ENCODE data around the gene PSMD5.

PSMD5 gene

GRCh38 chr9:120879446-120879845, 36.7 kb upstream of the PSMD5 start:
- Histone ChIP-seq H3K4ac (ENCODE audit: low read depth in 1 of 2, low read length in 2 of 2) (no peak overlapping the region), H3K9ac (ENCODE audit: low read length) (no peak overlapping the region), H3K27ac (ENCODE audit: low read length, poor library complexity, severe bottlenecking) (no peak overlapping the region), H3K36me3 (ENCODE audit: control insufficient read depth in 1 of 2, insufficient read depth in 2 of 2, low read depth in 1 of 2, low read length in 2 of 2) (no peaks in the 10 kb centered on the region), H3K23ac (ENCODE audit: low read length in 2 of 2) (no peak overlapping the region), H4K91ac (ENCODE audit: low read length) (no peak overlapping the region), H4K8ac (ENCODE audit: low read length) (no peak overlapping the region), H2AK5ac (ENCODE audit: low read length, severe bottlenecking) (no peak overlapping the region), H2BK5ac (ENCODE audit: low read depth, low read length, poor library complexity, severe bottlenecking) (no peak overlapping the region), H3K4me1 (ENCODE audit: control insufficient read depth, insufficient read depth, low read depth, low read length) (peaks cover 22% of the 10 kb centered on the region), H3K14ac (ENCODE audit: low read length in 2 of 2) (no peak overlapping the region), H2BK120ac (ENCODE audit: low read depth, low read length) (no peak overlapping the region), H3K18ac (ENCODE audit: low read depth in 1 of 2, low read length in 2 of 2) (no peak overlapping the region), H3K4me2 (ENCODE audit: low read length, poor library complexity, severe bottlenecking) (no peak overlapping the region), H2BK12ac (ENCODE audit: low read length in 2 of 2) (no peak overlapping the region), H2AFZ (ENCODE audit: low read depth, low read length) (no peak overlapping the region), H3K27me3 (ENCODE audit: control insufficient read depth in 1 of 2, insufficient read depth in 1 of 2, low read length in 2 of 2) (peaks cover 5 to 40% of the 10 kb centered on the region in 2 experiments), H3K9me3 (ENCODE audit: control insufficient read depth, low read length) (no peaks in the 10 kb centered on the region), H3K79me1 (replicated peaks; ENCODE audit: low read length, poor library complexity, severe bottlenecking) (no peaks in the 10 kb centered on the region), H3K4me3 (ENCODE audit: insufficient read depth in 1 of 2, low read depth in 1 of 2, low read length in 2 of 2) (no peak overlapping the region), H2BK15ac (ENCODE audit: low read depth, poor library complexity, severe bottlenecking) (no peak overlapping the region)
- no peak for DNase-seq
- 83% methylated on average over 6 of the region's 6 CpGs for WGBS

GRCh38 chr9:120878188-120879130, 35.7 kb upstream of the PSMD5 start:
- Histone ChIP-seq H3K23ac (ENCODE audit: low read length in 2 of 2) (no peak overlapping the region), H4K91ac (ENCODE audit: low read length) (no peak overlapping the region), H3K4me3 (ENCODE audit: insufficient read depth in 1 of 2, low read depth in 1 of 2, low read length in 2 of 2) (peak overlapping the region; percentile 0 to 80), H3K27me3 (ENCODE audit: control insufficient read depth in 1 of 2, insufficient read depth in 1 of 2, low read length in 2 of 2) (peaks cover 5 to 40% of the 10 kb centered on the region in 2 experiments), H3K27ac (ENCODE audit: low read length, poor library complexity, severe bottlenecking) (no peak overlapping the region), H3K18ac (ENCODE audit: low read depth in 1 of 2, low read length in 2 of 2) (peak overlapping the region in 1 of 2 experiments; percentile 45), H2BK120ac (ENCODE audit: low read depth, low read length) (no peak overlapping the region), H2BK5ac (ENCODE audit: low read depth, low read length, poor library complexity, severe bottlenecking) (no peak overlapping the region), H2AFZ (ENCODE audit: low read depth, low read length) (no peak overlapping the region), H3K36me3 (ENCODE audit: control insufficient read depth in 1 of 2, insufficient read depth in 2 of 2, low read depth in 1 of 2, low read length in 2 of 2) (peaks cover 0 to 10% of the 10 kb centered on the region in 2 experiments), H2AK5ac (ENCODE audit: low read length, severe bottlenecking) (no peak overlapping the region), H3K4ac (ENCODE audit: low read depth in 1 of 2, low read length in 2 of 2) (peak overlapping the region in 1 of 2 experiments; percentile 24), H4K8ac (ENCODE audit: low read length) (no peak overlapping the region), H3K9ac (ENCODE audit: low read length) (peak overlapping the region; percentile 74), H3K79me1 (replicated peaks; ENCODE audit: low read length, poor library complexity, severe bottlenecking) (no peaks in the 10 kb centered on the region), H3K4me1 (ENCODE audit: control insufficient read depth, insufficient read depth, low read depth, low read length) (peaks cover 28% of the 10 kb centered on the region), H3K4me2 (ENCODE audit: low read length, poor library complexity, severe bottlenecking) (no peak overlapping the region), H3K14ac (ENCODE audit: low read length in 2 of 2) (no peak overlapping the region), H3K9me3 (ENCODE audit: control insufficient read depth, low read length) (no peaks in the 10 kb centered on the region), H2BK15ac (ENCODE audit: low read depth, poor library complexity, severe bottlenecking) (no peak overlapping the region), H2BK12ac (ENCODE audit: low read length in 2 of 2) (no peak overlapping the region)
- no peak for DNase-seq
- 82% methylated on average over 8 of the region's 8 CpGs for WGBS

GRCh38 chr9:120877276-120878034, 34.7 kb upstream of the PSMD5 start:
- Histone ChIP-seq H4K91ac (ENCODE audit: low read length) (peak overlapping the region; percentile 8), H2AK5ac (ENCODE audit: low read length, severe bottlenecking) (no peak overlapping the region), H3K36me3 (ENCODE audit: control insufficient read depth in 1 of 2, insufficient read depth in 2 of 2, low read depth in 1 of 2, low read length in 2 of 2) (peaks cover 0 to 16% of the 10 kb centered on the region in 2 experiments), H3K9me3 (ENCODE audit: control insufficient read depth, low read length) (no peaks in the 10 kb centered on the region), H3K23ac (ENCODE audit: low read length in 2 of 2) (peak overlapping the region in 1 of 2 experiments; percentile 54), H3K27me3 (ENCODE audit: control insufficient read depth in 1 of 2, insufficient read depth in 1 of 2, low read length in 2 of 2) (peaks cover 5 to 33% of the 10 kb centered on the region in 2 experiments), H3K27ac (ENCODE audit: low read length, poor library complexity, severe bottlenecking) (no peak overlapping the region), H3K4me3 (ENCODE audit: insufficient read depth in 1 of 2, low read depth in 1 of 2, low read length in 2 of 2) (peak overlapping the region; percentile 67 to 80), H3K14ac (ENCODE audit: low read length in 2 of 2) (peak overlapping the region in 1 of 2 experiments; percentile 98), H2BK5ac (ENCODE audit: low read depth, low read length, poor library complexity, severe bottlenecking) (no peak overlapping the region), H2BK15ac (ENCODE audit: low read depth, poor library complexity, severe bottlenecking) (no peak overlapping the region), H3K18ac (ENCODE audit: low read depth in 1 of 2, low read length in 2 of 2) (peak overlapping the region; percentile 12 to 93), H3K79me1 (replicated peaks; ENCODE audit: low read length, poor library complexity, severe bottlenecking) (no peaks in the 10 kb centered on the region), H3K9ac (ENCODE audit: low read length) (peak overlapping the region; percentile 74), H3K4ac (ENCODE audit: low read depth in 1 of 2, low read length in 2 of 2) (peak overlapping the region in 1 of 2 experiments; percentile 77), H2BK12ac (ENCODE audit: low read length in 2 of 2) (peak overlapping the region in 1 of 2 experiments; percentile 33), H2BK120ac (ENCODE audit: low read depth, low read length) (peak overlapping the region; percentile 91), H3K4me1 (ENCODE audit: control insufficient read depth, insufficient read depth, low read depth, low read length) (peaks cover 27% of the 10 kb centered on the region), H2AFZ (ENCODE audit: low read depth, low read length) (peak overlapping the region; percentile 72), H4K8ac (ENCODE audit: low read length) (peak overlapping the region; percentile 33), H3K4me2 (ENCODE audit: low read length, poor library complexity, severe bottlenecking) (peak overlapping the region; percentile 64)
- DNase-seq = peak; percentile 68
- 5% methylated on average over 48 of the region's 63 CpGs for WGBS

All from mesenchymal stem cell (in vitro differentiated cells and primary cell).